ENCODE data around the gene CA9. TPM values are rescaled to one million over a fixed set of nuclear protein-coding genes. Genes with fewer than 3 reads are reported as not detected.
A peak's percentile ranks its signal among the peaks of the same experiment; 100 is the strongest.

CA9 gene
- total RNA-seq, 2 experiments from 2014 or later: 1.1 to 1.2 TPM

DNA sequence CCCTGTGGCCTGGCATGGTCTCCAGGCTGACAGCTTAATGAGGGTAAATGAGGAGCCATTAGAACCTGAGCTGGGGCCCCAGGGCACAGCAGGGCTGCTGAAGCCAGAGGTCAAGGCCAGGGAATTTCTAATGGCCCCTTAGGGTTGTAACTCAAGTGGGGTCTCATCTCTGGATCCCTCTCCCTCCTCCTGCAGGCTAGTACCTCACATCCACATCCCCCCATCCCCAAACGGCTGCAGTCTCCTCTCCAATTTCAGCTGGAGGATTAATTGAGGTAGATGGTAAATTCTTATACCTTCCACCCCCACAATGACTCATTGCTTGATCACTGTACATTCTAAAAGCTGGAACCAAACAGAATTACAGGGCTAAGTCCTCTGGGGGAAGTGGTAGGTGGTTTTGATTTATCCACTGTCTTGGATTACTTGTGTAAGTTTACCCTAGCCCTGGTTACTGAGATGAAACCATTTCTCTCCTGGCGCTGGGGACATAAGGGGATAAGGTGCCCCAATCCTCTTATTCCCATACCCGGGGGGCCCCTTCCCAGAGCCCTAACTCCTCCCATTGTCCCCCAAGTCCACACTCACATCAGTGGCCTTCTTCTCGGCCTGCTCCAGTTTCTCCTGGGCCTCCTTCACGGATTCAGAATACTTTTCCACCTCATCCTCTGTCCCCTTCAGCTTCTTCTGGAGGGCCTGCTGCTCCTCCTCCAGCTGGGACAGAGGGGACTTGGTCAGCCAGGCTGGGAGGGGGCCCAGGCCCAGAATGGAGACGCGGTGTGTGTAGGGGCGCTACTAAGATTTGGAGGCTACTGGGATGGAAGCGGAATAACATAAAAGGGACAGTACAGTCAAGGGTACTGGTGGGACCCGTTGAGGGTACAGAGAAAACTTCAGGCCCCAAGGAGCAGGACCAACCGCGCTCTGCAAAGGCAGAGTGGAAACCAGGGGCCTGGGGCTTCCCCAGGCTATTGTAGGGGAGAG, 15.1 kb downstream of the CA9 start:
- Mint-ChIP-seq H3K4me1 (peaks cover 24% of the 10 kb centered on the region), H3K9me3 (no peaks in the 10 kb centered on the region), H3K36me3 (ENCODE audit: low read depth) (no peaks in the 10 kb centered on the region), H3K27me3 (no peaks in the 10 kb centered on the region), H3K27ac (no peak overlapping the region), H3K4me3 (peak overlapping the region; percentile 51)
- ChIA-PET POLR2A (interaction anchor here (0.9 to 4.6 kb wide), 7 partner anchors 8 to 43 kb away, joined by 3 to 24 read pairs (median 4); partner anchors contain the start of genes ARHGEF39, SIT1 and TLN1), CTCF (interaction anchor here (0.8 to 2.5 kb wide), 8 partner anchors 8 to 78 kb away, joined by 3 to 21 read pairs (median 5); partner anchors contain the start of genes ARHGEF39, CCDC107 and RMRP)
- DNase-seq: no peak

DNA sequence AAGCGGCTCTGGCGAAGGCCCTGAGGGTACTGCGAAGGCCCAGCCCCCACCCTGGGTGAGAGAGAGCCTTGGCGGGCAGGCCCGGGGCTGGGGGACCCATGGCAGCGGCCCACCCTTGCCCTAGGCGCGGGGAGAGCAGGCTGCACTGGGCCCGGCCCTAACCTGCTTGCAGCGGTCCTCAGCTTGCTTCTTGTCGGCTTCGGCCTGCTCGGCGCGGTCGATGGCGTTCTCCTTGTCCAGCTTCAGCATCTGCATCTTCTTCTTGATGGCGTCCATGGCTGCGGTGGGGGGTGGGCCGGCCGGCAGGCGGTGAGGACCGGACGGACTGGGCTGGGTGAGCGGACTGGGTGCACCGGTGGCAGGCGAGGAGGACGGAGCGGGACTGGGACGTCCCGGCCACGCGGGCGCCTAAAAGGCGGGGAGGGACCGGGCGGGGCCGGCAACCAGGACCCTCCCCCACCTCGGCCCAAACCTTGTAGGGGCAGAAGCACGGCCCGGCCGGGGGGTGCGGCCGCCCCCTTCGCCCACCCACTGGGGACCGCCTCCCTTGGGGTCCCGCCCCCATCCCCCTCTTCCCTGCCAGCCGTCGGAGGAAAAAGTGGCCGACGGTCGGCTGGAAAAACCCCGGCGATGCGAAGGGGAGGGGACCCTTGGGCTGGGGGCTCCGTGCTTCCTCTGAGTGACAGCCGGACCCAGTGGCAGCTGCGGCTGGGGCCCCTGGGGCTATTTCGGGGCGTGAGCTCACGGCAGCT, 16.0 kb downstream of the CA9 start, which contains the start of gene TPM2:
Gene TPM2 (minus strand): TSS at position 384 of the 752 bp plus-strand sequence. CDS start 108 bp downstream, at position 276.
- Mint-ChIP-seq H3K27me3 (no peaks in the 10 kb centered on the region), H3K4me3 (peak within 1 kb of the TSS; percentile 75), H3K36me3 (ENCODE audit: low read depth) (no peaks in the 10 kb centered on the region), H3K9me3 (no peaks in the 10 kb centered on the region), H3K27ac (no peak within 1 kb of the TSS), H3K4me1 (peaks cover 24% of the 10 kb centered on the region)
- DNase-seq: no peak
- ChIA-PET POLR2A (interaction anchor here (0.9 to 4.6 kb wide), 7 partner anchors 10 to 43 kb away, joined by 3 to 24 read pairs (median 5); partner anchors contain the start of genes ARHGEF39, CCDC107, CREB3 and RMRP), CTCF (interaction anchor here (1.1 to 8.0 kb wide), 6 partner anchors 25 to 78 kb away, joined by 3 to 60 read pairs (median 10); partner anchors contain the start of genes ARHGEF39, CCDC107 and RMRP)

DNA sequence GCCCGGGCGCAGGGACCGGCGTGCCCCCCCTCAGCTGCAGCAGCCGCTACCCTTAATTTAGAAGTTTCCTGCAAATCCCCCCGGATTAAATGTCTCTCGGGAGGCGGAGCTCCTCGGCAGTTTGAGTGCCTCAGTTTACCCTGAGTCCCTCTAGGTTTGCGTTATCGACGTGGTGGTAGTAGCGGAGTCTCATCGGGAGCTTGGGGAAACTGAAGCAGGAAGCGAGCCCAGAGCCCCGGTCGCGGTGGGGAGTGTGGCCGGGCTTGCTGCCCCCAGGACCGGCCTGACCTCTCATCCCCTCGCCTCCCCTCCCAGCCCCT, 16.5 kb downstream of the CA9 start:
- ChIA-PET POLR2A (interaction anchor here (0.9 to 4.6 kb wide), 7 partner anchors 11 to 43 kb away, joined by 3 to 24 read pairs (median 8); partner anchors contain the start of genes ARHGEF39, CCDC107, CREB3 and RMRP), CTCF (interaction anchor here (1.1 to 8.0 kb wide), 5 partner anchors 26 to 79 kb away, joined by 3 to 60 read pairs (median 5); partner anchors contain the start of genes ARHGEF39, CCDC107 and RMRP)
- Mint-ChIP-seq H3K36me3 (ENCODE audit: low read depth) (no peaks in the 10 kb centered on the region), H3K4me3 (peak overlapping the region; percentile 75), H3K4me1 (peaks cover 24% of the 10 kb centered on the region), H3K27ac (no peak overlapping the region), H3K27me3 (no peaks in the 10 kb centered on the region), H3K9me3 (no peaks in the 10 kb centered on the region)
- no peak for DNase-seq

DNA sequence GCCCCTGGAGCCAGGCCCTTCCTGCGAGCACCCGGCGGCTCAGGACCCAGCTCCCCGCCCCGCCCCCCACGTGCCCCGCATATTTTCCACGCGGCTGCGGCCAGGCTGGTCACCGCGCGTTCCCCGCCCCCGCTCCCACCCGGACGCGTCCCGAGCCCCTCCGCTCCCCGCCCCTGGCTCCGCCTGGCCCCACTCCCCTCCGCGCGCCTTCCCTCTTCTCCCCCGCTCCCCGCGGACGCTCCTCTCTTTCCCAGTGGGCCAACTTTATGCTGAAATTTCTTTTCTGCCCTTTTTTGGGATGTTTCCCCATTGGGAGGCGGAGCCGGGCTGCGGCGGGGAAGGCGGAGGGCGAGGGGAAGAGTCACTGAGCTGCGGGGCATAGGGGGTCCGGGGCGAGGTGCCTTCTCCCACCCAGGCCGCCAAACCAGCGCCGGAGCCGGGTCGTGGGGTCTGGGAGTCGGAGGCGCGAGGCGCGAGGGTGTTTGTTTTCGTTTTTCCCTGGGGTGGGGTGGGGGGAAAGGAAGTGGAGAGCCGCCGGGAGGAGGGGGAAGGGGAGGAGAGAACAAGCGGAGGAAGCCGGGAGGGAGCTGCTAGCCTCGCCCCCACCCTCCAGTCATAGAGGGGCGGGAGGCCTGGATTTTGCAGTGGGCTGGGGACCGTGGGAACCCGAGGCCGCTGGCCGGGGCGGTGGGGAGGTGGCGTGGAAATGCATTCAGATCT, 17.0 kb downstream of the CA9 start:
- Mint-ChIP-seq H3K27me3 (no peaks in the 10 kb centered on the region), H3K4me1 (peaks cover 24% of the 10 kb centered on the region), H3K9me3 (no peaks in the 10 kb centered on the region), H3K4me3 (peak overlapping the region; percentile 75), H3K36me3 (ENCODE audit: low read depth) (no peaks in the 10 kb centered on the region), H3K27ac (peak overlapping the region; percentile 21)
- ChIA-PET POLR2A (interaction anchor here (0.9 to 4.6 kb wide), 8 partner anchors 11 to 71 kb away, joined by 3 to 24 read pairs (median 8); partner anchors contain the start of genes ARHGEF39, CCDC107, CREB3 and RMRP), CTCF (interaction anchor here (1.1 to 8.0 kb wide), 5 partner anchors 34 to 79 kb away, joined by 3 to 60 read pairs (median 5); partner anchors contain the start of genes CCDC107 and RMRP)
- peak; percentile 42 for DNase-seq

DNA sequence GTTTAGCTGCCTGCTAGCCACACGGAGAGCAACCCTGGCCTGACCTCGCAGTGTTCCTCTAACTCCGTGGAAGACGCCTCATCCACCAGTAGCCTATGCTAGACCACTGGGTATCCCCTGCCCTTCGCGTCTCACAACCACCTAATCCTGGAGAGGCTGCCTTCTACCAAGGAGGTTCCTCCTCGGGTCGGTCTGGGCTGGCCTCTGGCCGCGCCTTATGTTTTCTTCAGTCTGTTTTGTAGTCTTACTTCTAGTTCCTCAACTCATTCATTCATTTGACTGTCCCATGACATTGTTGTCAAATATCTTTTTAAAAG, 17.6 kb downstream of the CA9 start:
- H3K27me3 Mint-ChIP-seq: no peaks in the 10 kb centered on the region
- peak overlapping the region; percentile 75 for H3K4me3 Mint-ChIP-seq
- peaks cover 1% of the 10 kb centered on the region for H3K36me3 Mint-ChIP-seq (ENCODE audit: low read depth)
- CTCF ChIA-PET: interaction anchor here (1.0 to 8.0 kb wide), 5 partner anchors 34 to 88 kb away, joined by 3 to 60 read pairs (median 5); partner anchors contain the start of genes CCDC107 and RMRP
- POLR2A ChIA-PET: interaction anchor here (1.2 to 4.6 kb wide), 7 partner anchors 26 to 72 kb away, joined by 3 to 24 read pairs (median 8); partner anchors contain the start of genes ARHGEF39, CCDC107, CREB3 and RMRP
- DNase-seq: no peak
- no peaks in the 10 kb centered on the region for H3K9me3 Mint-ChIP-seq
- H3K4me1 Mint-ChIP-seq: peaks cover 24% of the 10 kb centered on the region
- peak overlapping the region; percentile 21 for H3K27ac Mint-ChIP-seq

GRCh38 chr9:35691757-35692301, 18.1 kb downstream of the CA9 start:
- peaks cover 7% of the 10 kb centered on the region for H3K36me3 Mint-ChIP-seq (ENCODE audit: low read depth)
- H3K4me1 Mint-ChIP-seq: peaks cover 26% of the 10 kb centered on the region
- no peaks in the 10 kb centered on the region for H3K27me3 Mint-ChIP-seq
- DNase-seq: no peak
- no peaks in the 10 kb centered on the region for H3K9me3 Mint-ChIP-seq
- CTCF ChIA-PET: interaction anchor here (1.0 to 8.0 kb wide), 4 partner anchors 35 to 88 kb away, joined by 3 to 60 read pairs (median 4); partner anchors contain the start of genes CCDC107 and RMRP
- H3K27ac Mint-ChIP-seq: no peak overlapping the region
- H3K4me3 Mint-ChIP-seq: peak overlapping the region; percentile 75
- POLR2A ChIA-PET: interaction anchor here (0.7 to 4.6 kb wide), 5 partner anchors 26 to 72 kb away, joined by 3 to 24 read pairs (median 8); partner anchors contain the start of genes ARHGEF39, CCDC107, RMRP and SIT1

- Mint-ChIP-seq H3K4me3 (no peak overlapping the region), H3K27me3 (no peaks in the 10 kb centered on the region), H3K4me1 (peaks cover 11% of the 10 kb centered on the region), H3K36me3 (ENCODE audit: low read depth) (peaks cover 20% of the 10 kb centered on the region), H3K27ac (no peak overlapping the region), H3K9me3 (no peaks in the 10 kb centered on the region)
- CTCF ChIA-PET: interaction anchor here (0.8 to 8.0 kb wide), 38 partner anchors 8 to 98 kb away, joined by 3 to 60 read pairs (median 8); partner anchors contain the start of genes ARHGEF39, CCDC107, CD72 and CREB3
- POLR2A ChIA-PET: interaction anchor here (0.7 to 2.0 kb wide), 13 partner anchors 8 to 92 kb away, joined by 3 to 11 read pairs (median 6); partner anchors contain the start of genes ARHGEF39, CCDC107, CREB3 and GBA2
- DNase-seq: no peak
Observed at GRCh38 chr9:35695943-35696401, 22.2 kb downstream of the CA9 start.

DNA sequence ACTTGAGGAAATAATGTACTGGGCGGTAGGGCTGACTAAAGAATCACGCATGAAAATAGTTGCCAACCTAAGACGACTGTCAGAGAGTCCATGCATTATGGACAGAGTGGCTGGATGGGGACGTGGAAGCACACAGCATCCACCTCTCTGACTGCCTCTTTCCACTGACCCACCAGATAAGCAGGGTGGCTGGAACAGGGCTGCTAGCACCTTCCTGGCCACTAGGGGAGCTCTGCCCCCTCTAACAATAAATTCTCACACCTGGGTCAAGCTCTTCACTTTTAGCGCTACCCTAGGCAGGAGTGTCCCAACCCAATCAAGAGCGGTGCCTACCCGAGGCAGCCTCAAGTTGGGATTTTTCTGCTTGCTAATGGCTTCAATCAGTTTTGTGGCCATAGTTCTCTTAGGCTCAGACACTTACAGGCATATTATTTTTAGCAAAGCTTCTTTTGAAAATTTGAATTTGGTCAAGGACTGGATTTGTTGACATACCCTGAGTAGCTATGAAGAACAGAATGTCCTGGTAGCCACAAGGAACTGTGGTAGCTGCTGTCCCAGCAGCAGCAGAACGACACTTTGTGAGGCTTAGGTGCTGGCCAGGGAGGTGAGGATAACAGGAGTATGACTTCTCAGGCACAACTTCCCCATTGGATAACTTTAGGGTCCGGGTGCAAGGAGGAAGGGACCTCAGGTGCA, 22.9 kb downstream of the CA9 start:
- no peak overlapping the region for H3K4me3 Mint-ChIP-seq
- H3K27ac Mint-ChIP-seq: no peak overlapping the region
- H3K4me1 Mint-ChIP-seq: peaks cover 4% of the 10 kb centered on the region
- H3K36me3 Mint-ChIP-seq (ENCODE audit: low read depth): peaks cover 20% of the 10 kb centered on the region
- ChIA-PET CTCF (interaction anchor here (0.7 to 8.0 kb wide), 45 partner anchors 9 to 600 kb away, joined by 3 to 60 read pairs (median 7); partner anchors contain the start of genes ARHGEF39, CCDC107, CD72 and CREB3), POLR2A (interaction anchor here (0.9 to 2.0 kb wide), 13 partner anchors 8 to 93 kb away, joined by 3 to 11 read pairs (median 6); partner anchors contain the start of genes ARHGEF39, CCDC107, CREB3 and GBA2)
- no peaks in the 10 kb centered on the region for H3K9me3 Mint-ChIP-seq
- DNase-seq: peak; percentile 60
- H3K27me3 Mint-ChIP-seq: no peaks in the 10 kb centered on the region

DNA sequence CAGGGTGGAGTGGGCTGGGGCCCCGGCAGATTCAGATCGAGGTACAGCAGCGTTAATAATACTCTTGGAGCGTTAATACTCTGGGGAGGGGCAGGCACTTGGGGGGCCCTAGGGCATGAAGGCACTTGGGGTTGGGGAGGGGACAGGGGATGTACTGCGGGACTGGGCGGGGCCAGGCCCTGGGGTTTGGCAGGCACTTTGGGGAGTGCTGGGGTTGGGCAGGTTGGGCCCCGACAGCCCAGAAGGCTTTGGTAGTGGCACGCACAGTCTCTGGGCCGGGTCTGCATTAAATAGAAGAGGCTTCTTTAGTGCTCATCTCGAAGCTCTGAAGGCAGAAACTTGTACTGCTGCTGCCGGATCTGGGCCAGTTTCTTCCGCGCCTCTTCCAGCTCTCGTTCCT, 23.8 kb downstream of the CA9 start:
- ChIA-PET CTCF (interaction anchor here (1.0 to 8.0 kb wide), 22 partner anchors 9 to 138 kb away, joined by 3 to 60 read pairs (median 14); partner anchors contain the start of genes ARHGEF39, CCDC107, CD72 and GBA2), POLR2A (interaction anchor here (0.7 to 1.5 kb wide), 4 partner anchors 32 to 48 kb away, joined by 3 to 9 read pairs (median 5); partner anchors contain the start of genes ARHGEF39, CCDC107, CREB3 and RMRP)
- no peak overlapping the region for H3K4me3 Mint-ChIP-seq
- H3K4me1 Mint-ChIP-seq: peaks cover 1% of the 10 kb centered on the region
- no peak for DNase-seq
- H3K27ac Mint-ChIP-seq: no peak overlapping the region
- no peaks in the 10 kb centered on the region for H3K9me3 Mint-ChIP-seq
- no peaks in the 10 kb centered on the region for H3K27me3 Mint-ChIP-seq
- H3K36me3 Mint-ChIP-seq (ENCODE audit: low read depth): peaks cover 20% of the 10 kb centered on the region

DNA sequence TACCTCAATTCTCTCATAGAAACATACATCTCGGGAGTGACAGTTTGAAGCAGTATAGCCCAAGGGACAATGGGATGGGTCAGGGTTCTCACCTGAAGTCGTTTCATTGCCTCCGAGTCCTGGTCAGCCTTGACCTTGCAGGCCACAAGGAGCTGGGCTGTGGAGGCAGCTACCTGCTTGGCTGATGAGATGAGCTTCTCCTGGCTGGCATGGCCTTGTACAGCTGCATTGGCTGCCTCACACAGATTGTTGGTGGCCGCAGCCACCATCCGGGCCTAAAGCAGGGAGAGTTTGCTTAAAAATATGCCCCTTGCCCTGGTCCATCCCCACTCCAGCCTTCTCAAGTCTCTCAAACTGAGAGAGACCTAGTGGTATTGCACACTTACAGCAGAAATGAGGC, 24.5 kb downstream of the CA9 start:
- Mint-ChIP-seq H3K4me3 (no peak overlapping the region), H3K27ac (no peak overlapping the region), H3K9me3 (no peaks in the 10 kb centered on the region), H3K4me1 (peaks cover 1% of the 10 kb centered on the region), H3K36me3 (ENCODE audit: low read depth) (peaks cover 28% of the 10 kb centered on the region), H3K27me3 (no peaks in the 10 kb centered on the region)
- no peak for DNase-seq
- ChIA-PET CTCF (interaction anchor here (0.6 to 4.9 kb wide), 8 partner anchors 10 to 87 kb away, joined by 3 to 38 read pairs (median 14); partner anchors contain the start of genes GBA2 and RGP1), POLR2A (interaction anchor here (0.7 to 1.2 kb wide), 2 partner anchors 33 to 41 kb away, joined by 3 to 4 read pairs; partner anchors contain the start of genes ARHGEF39, CCDC107 and RMRP)
